Erythroblast (primary cell): Measurements from ENCODE around the gene CALHM5.

Experiments
- GATA1 ChIP-seq: IDR thresholded peaks from 2 replicates; pipeline ENCODE4 v1.6.1; 2011; ENCODE audit warnings: low read depth, mild to moderate bottlenecking, control low read depth, low read length, moderate library complexity
- POLR2A ChIP-seq: IDR thresholded peaks from 2 replicates; pipeline ENCODE4 v1.6.1; 2011; ENCODE audit warnings: mild to moderate bottlenecking, low read length

- TF ChIP-seq POLR2A, result no peak
- no peak for TF ChIP-seq GATA1
Observed at GRCh38 chr6:116461932-116462885, 49.2 kb upstream of the CALHM5 start.
